Bronchial epithelial cell (primary cell): ENCODE measurements around the gene NTSR1. TPM values are rescaled to one million over a fixed set of nuclear protein-coding genes. Genes with fewer than 3 reads are reported as not detected.

Source experiments
- DNase-seq: peaks from one replicate; pipeline ENCODE4 v3.0.0-alpha.2; 2010; ENCODE audit warnings: low read depth
- FAIRE-seq: peaks from 2 replicates; lab custom pipeline; 2011; peaks lifted over from hg19 to GRCh38; lab: Jason Lieb, UNC
- H3K27me3 ChIP-seq: 2 replicates; pipeline ENCODE4 v1.5.1; 2011; ENCODE audit warnings: low read length; ENCODE audit not compliant: control insufficient read depth, insufficient read depth
- H3K36me3 ChIP-seq: 2 replicates; pipeline ENCODE4 v1.5.1; 2011; ENCODE audit warnings: low read length; ENCODE audit not compliant: control insufficient read depth, insufficient read depth
- H3K4me3 ChIP-seq: 2 replicates; pipeline ENCODE4 v1.5.1; 2011; ENCODE audit warnings: mild to moderate bottlenecking, low read depth, low read length, control low read depth
- total RNA-seq: library from RNA; depleted of rRNA; stranded (reverse); fragments of >200 nt; gene quantifications from 2 replicates; pipeline ENCODE4 v1.2.1, GENCODE V29; 2014
- TF ChIP-seq, protein P1 (sequence below): IDR thresholded peaks from 2 replicates; pipeline ENCODE4 v1.5.1; 2011; ENCODE audit warnings: mild to moderate bottlenecking, moderate library complexity, low read length, control low read depth, inconsistent platforms; ENCODE audit not compliant: insufficient read depth, severe bottlenecking

The NTSR1 gene
- total RNA-seq, 1 donor from 2014 or later: not detected

DNA sequence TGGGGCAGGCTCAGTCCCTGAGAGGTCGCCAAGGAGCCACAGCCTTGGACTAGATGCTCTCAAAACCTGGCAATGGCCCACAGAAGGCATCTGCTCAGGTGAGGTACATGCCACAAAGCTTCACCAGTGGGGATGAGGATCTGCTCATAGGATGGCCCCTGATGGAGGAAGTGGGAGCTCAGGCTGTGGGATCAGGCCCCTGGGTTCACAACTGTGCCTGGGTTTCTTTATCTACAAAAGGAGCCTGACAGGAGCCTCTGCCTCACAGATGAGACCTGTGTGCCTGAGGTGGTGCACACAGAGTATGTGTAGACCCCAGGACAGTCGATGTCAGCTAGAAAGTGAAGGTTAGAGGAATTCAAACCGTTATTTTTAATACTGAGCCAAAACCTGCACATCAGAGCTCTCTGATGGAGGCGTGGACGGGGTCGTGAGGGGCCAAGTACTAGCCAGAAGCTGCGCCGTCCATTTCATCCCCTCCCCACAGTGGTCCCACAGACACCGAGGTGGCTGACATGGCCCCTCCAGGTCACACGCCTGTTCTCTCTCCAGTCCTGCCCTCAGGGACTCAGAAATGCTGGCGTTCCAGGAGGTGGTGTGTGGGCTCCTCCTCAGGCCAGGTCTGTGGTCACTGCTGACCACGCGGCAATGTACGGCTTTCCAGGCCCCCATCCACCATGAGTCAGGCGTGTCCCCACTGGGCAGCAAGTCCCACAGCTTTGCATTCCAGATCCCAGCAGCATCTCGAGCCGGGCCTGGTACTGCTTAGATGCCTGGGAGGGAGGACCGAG, 33.3 kb downstream of the NTSR1 start:
- DNase-seq: no peak
- Histone ChIP-seq H3K27me3 (peaks cover 25% of the 10 kb centered on the region), H3K36me3 (no peaks in the 10 kb centered on the region), H3K4me3 (no peak overlapping the region)
- TF ChIP-seq, protein P1, sequence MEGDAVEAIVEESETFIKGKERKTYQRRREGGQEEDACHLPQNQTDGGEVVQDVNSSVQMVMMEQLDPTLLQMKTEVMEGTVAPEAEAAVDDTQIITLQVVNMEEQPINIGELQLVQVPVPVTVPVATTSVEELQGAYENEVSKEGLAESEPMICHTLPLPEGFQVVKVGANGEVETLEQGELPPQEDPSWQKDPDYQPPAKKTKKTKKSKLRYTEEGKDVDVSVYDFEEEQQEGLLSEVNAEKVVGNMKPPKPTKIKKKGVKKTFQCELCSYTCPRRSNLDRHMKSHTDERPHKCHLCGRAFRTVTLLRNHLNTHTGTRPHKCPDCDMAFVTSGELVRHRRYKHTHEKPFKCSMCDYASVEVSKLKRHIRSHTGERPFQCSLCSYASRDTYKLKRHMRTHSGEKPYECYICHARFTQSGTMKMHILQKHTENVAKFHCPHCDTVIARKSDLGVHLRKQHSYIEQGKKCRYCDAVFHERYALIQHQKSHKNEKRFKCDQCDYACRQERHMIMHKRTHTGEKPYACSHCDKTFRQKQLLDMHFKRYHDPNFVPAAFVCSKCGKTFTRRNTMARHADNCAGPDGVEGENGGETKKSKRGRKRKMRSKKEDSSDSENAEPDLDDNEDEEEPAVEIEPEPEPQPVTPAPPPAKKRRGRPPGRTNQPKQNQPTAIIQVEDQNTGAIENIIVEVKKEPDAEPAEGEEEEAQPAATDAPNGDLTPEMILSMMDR: no peak
- no peak for FAIRE-seq

DNA sequence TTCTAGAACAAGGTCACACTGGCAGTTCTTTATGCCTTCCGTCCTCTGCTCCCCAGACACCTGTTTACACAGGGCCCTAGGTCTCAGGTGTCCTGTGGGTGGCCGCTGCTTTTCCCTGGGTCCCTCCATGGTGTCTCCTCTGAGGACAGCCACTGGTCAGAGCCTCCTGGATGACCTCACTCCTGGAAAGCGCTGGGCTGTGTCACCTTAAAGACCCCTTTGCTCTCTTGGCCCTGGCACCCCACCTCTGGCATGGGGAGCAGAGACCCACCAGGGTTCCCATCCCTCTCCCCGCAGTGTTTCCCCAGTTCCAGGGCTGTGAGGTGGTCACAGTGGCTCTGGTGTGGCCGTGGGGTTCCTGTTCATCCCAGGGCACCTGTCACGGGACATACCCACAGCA, 33.9 kb downstream of the NTSR1 start:
- DNase-seq (no peak), FAIRE-seq (no peak)
- H3K36me3 ChIP-seq: no peaks in the 10 kb centered on the region
- no peak overlapping the region for H3K4me3 ChIP-seq
- TF ChIP-seq, protein P1: no peak
- H3K27me3 ChIP-seq: peaks cover 19% of the 10 kb centered on the region

DNA sequence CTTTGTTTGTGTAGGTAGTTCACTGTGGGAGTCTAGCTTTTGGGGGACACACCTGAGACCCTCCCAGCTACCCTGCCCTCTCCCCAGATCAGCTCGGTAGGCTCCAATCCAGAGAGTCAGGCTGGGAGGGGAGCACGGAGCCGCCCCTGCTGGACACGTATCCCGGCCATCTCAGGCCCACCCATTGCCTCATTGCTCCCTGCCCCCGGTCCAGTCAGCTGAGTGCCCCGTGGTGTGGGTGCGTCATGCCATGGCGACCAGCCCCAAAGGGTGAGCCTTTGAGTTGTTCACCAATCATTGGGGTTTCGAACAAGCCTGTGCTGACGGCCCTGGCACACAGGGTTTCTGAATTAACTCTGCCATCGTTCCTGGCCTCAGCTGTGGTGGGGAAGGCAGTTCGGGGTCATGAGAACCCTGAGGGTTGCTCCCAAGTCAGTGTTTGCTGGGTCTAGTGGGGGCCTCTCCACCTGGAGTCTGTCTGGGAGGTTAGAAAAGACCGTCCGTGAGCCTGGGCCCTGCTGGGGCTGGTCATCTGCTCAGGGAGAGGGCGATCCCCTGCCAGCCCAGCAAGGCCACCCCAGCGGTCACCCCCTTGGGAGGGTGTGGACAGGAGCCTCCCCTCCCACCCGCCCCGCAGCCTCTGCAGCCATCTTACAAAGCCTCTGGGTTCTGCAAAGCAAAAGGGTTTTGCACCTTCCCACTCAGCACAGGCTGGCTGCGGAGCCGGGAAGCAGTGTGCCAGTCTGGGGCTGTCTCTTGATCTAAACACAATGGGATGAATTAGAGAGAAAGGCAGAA, 34.5 kb downstream of the NTSR1 start:
- H3K27me3 ChIP-seq: peaks cover 19% of the 10 kb centered on the region
- DNase-seq: no peak

DNA sequence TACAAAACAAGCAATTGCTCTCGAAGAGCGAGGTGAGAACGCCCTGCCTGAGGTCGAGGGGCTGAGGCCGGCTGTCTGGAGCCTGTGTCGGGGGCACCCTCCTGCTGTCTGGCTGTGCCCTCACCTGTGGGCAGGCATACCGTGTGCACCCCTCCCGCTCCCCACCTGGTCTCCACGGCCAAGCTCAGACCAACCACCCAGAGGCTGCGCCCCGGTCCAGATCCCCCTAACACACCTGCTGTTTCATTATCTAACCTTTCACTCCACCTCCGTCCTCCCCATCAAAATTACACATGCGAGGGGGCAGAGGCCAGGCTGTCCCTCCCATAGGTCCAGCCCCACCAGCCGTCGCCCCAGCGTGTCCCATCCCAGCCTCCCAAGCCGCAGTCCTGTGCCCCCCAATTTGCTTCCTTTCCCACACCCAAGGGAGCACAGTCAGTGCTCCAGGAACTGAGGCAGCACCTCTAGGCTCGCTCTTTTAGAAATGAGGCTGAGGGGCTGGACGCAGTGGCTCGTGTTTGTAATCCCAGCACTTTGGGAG, 35.2 kb downstream of the NTSR1 start:
- Histone ChIP-seq H3K36me3 (no peaks in the 10 kb centered on the region), H3K4me3 (no peak overlapping the region), H3K27me3 (peaks cover 19% of the 10 kb centered on the region)
- DNase-seq: no peak
- no peak for FAIRE-seq
- TF ChIP-seq, protein P1: no peak

More for the DNA sequence above, 34.5 kb downstream of the NTSR1 start:
- Histone ChIP-seq H3K4me3 (no peak overlapping the region), H3K36me3 (no peaks in the 10 kb centered on the region)
- no peak for FAIRE-seq
- TF ChIP-seq, protein P1: no peak

DNA sequence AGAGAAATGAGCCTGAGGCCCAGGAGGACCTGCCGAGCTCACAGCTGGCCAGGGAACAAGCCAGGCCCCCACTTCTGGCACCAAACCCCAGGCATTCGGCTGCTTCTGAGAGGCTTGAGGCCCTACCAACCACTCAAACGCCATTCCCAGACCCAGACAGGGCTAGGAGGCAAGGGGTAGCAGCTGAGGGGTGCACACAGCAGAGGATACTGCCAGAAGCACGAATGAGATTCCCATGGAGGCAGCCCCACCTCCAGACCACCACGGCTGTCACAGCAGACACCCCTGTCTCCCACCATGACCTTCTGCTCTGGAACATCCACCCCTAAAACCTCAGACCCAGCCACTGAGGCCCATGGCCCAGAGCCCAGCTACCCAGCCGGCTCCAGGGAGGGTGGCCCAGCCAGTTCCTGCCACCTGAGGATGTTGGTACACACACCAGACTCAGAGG, 36.1 kb downstream of the NTSR1 start:
- DNase-seq: no peak

More for the DNA sequence above, 36.1 kb downstream of the NTSR1 start:
- no peak for FAIRE-seq
- no peaks in the 10 kb centered on the region for H3K36me3 ChIP-seq
- peaks cover 19% of the 10 kb centered on the region for H3K27me3 ChIP-seq
- no peak overlapping the region for H3K4me3 ChIP-seq
- TF ChIP-seq, protein P1: no peak
